HG03469 (cell line): ENCODE results near the gene SUCLG2.

Source experiments
- ATAC-seq: cut with Tn5 transposase; IDR thresholded peaks from one replicate; pipeline ENCODE4 v1.9.1; 2021; ENCODE audit warnings: mild to moderate bottlenecking, moderate library complexity, moderate number of reproducible peaks; ENCODE audit not compliant: unreplicated experiment

SUCLG2 gene

GRCh38 chr3:67462187-67462586, 192.2 kb downstream of the SUCLG2 start:
- ATAC-seq, result no peak

DNA sequence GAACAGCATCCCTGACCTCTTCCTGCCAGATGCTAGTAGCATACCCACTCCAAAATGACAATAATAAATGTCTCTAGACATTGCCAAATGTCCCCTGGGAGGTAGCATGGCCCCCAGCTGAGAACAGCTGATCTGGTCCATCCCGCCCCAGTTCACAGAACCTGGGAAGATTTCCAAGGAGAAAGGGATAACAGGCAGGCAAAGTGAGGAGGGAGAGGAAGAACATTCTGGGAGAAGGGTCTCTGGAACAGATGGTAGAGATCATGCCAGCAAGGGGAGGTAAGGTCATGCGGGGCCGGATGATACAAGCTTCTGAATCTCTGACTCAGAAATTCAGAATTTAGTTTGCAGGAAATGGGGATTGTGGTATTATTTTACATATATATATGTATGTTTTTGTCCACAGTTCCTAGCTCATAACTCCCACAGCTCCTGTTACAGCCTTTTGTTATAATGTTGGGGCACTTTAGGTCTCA, 192.7 kb downstream of the SUCLG2 start:
- ATAC-seq, result no peak

DNA sequence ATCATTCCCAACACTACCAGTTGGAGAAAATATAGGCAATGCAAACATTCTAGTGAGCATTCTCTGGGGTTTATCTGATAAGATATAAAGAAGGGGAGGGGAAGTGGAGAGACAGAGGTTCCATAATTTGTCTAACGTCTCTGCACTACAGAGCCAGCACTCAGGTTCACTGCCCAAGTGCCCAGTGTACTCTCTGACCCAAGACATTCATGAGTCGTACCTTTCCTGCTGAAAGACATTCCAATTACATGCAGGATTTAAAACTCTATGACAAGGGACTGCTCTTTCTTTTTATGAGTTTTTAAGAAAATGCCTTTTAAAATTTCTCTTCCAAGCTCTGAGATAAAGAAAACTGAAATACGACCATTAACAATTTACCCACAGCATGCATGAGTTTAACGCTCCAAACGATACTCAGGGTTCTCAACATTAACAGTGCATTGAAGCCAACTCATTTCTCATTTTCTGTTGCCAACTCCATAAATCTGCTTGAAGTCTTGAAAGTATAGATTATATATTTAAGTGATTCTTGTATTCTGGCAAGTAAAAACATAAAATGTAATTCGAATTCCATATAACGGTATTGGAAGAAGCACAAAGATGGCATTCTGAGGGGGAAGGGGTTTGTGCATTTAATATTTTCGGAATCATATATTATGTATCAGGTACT, 193.4 kb downstream of the SUCLG2 start:
- no peak for ATAC-seq

DNA sequence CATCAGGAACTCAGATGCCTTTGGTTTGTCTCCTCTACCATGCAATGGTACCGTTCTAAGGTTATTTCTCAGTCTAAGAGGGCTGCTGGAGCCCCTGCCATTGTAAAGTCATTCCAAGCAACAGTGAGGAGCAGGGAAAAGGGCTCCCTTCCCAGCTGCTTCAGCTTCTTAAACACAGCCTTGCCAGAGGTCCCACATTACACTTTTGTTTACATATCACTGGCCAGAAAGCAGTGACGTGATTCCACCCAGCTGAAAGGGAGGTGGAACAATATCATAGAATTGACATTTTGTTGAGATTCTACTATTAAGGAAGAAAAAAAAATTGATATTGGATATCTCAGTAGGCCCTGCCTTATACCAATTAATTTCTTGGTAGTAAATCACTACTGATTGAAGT, 194.6 kb downstream of the SUCLG2 start:
- ATAC-seq, result no peak

DNA sequence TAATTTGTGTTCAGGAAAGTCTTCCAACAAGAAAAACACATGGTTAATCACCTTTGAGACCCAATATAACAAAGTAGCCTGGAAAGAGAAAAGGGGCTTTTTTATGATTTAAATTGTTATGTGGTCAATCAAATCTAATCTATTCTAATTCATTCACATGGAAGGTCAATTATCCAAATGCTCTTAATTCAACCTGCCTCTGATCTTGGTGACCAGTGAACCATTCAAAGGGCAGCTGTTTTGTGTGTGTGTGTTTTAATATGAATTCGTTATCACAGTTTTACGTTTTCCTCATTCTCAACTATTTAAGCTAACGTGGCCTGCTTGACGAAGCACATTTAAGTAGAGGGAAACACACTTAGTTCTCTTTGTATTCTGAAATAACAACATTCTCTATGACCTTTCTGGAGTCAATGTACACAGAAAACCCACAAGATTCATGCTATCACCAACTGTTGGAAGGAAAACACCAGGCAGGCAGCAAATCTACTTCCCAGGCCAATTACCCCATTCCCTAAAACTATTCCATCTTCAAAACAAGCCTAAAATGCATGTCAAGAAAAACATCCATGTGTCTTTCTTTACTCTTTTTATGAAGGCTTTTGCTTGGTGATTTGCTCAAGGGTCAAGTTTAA, 195.4 kb downstream of the SUCLG2 start:
- ATAC-seq, result no peak

GRCh38 chr3:67458408-67458807, 196.0 kb downstream of the SUCLG2 start:
- ATAC-seq, result no peak

- ATAC-seq, result no peak
These were observed 200.8 kb downstream of the SUCLG2 start for GRCh38 chr3:67453628-67454027.

- no peak for ATAC-seq
These were observed 204.3 kb downstream of the SUCLG2 start for GRCh38 chr3:67450153-67450552.

DNA sequence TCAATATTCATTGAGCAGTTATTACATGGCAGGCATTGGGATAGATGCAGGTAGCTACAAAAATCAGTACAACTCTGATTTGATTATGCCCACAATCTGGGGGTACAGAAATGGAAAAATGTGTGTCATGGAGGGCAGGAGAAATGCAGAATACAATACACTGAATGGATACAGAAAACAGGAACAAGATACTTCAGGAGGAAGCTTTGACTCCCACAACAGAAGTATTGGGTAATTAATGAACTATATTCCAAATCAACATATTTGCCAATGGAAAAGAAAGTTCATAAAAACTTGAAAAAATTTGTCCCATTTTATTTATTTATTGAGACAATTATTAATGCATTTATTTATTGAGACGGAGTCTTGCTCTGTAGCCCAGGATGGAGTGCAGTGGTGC, 207.0 kb downstream of the SUCLG2 start:
- no peak for ATAC-seq

GRCh38 chr3:67437789-67438188, 216.6 kb downstream of the SUCLG2 start:
- no peak for ATAC-seq

GRCh38 chr3:67437090-67437489, 217.3 kb downstream of the SUCLG2 start:
- ATAC-seq, result no peak

DNA sequence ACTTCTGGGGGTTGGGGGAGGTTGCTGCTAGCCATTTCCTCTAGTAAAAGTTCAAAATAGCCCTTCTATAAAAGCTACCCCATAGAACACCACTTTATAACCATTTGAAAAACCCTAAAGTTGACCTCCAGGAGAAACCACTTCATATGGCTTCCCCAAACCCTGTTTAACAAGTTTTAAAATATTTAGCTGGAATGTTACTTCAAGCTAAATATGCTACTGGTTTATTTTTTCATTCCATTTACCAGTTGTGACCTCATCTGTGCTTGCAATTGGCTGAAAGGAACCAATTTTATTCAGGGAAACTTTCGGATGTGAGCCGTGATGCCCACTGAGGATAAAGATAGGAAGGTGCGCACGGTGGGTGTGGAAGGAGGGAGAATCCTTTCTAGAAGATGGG, 221.3 kb downstream of the SUCLG2 start:
- no peak for ATAC-seq

DNA sequence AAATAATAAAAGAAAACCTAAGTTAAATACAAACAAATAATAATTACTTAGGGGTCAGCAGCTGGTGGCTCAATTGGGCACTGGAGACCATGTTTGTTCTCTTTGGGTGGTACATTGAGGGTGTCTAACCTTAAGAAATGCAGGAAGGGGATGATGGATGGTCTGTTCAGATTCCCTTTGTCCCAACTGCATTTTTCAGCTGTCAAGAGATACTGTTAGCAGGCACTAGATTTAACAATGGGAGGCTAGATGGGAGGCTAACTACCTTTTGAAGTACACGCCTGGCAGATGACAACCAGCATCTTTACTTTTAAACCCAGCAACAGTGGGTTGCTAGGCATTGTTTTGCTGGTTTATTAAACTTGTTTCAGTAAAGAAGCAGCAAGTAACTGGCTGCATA, 222.5 kb downstream of the SUCLG2 start:
- ATAC-seq, result no peak

DNA sequence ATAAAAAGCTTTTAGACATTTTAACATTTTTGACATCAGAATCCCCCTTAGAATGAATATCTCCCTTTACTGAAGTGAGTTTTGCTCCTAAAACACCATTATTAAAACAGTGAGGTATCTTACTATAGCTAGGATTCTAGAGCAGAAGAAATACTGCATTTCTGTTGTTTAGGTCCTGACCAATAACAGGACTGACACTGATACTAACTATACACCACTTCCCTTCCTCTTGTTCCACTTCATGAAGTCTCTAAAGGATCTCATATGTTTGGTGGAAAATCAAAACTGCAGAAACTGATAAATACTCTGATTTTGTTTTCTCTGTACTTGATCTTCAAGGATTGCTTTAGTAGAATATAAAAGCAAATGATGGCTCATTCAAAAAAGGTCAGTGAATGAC, 230.7 kb downstream of the SUCLG2 start:
- ATAC-seq, result no peak

GRCh38 chr3:67421912-67422311, 232.5 kb downstream of the SUCLG2 start:
- ATAC-seq, result peak; percentile 46

GRCh38 chr3:67419779-67420178, 234.6 kb downstream of the SUCLG2 start:
- no peak for ATAC-seq

DNA sequence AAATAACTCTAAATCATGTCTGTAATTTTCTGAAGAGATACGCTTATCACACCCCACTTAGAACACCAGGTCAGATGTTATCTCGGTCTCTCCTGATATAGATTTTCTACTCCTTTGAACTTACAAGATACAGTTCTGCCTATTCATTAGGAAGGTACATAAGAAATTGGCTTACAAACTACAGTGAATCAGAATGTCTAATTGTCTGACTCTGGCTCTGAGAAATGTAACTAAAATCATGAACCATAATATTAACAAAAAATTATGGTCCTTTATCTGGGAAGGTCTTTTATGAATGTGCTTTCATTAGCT, 235.2 kb downstream of the SUCLG2 start:
- ATAC-seq, result no peak

DNA sequence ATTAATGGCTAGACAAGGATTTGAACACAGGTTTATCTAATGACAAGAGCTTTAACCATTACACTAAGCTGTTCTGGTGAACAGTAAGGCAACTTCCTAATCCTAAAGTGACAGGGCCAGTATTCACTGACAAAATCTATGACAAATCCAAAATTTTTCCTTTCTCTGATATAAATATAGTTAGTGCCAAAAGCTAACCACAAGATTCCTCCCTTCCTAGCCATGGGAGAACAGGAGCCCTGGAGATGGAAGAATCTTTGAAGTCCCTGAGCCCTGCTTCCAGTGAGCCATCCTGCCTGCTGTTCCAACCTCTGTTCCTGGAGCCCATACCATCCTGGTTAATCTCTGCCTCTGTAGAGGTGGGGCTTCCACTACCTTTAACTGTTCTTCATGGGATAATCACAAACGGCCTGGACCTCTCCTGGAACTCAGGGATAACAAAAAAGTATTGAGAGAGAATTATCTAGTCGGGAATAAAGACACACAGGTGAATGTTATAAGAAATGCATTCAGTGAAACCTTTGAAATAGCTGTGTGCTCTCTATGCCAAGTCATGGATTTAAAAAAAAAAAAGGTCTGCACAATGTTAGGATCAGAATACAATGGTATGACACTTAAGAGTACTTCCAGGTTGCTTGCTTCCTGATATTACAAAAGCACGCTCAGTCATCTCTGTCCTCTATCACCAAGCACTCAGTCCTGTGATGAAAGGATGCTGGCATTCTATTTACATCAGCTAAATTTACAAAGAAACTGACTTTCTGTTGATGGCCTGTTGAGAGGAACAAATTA, 235.8 kb downstream of the SUCLG2 start:
- no peak for ATAC-seq

GRCh38 chr3:67416703-67417102, 237.7 kb downstream of the SUCLG2 start:
- no peak for ATAC-seq

DNA sequence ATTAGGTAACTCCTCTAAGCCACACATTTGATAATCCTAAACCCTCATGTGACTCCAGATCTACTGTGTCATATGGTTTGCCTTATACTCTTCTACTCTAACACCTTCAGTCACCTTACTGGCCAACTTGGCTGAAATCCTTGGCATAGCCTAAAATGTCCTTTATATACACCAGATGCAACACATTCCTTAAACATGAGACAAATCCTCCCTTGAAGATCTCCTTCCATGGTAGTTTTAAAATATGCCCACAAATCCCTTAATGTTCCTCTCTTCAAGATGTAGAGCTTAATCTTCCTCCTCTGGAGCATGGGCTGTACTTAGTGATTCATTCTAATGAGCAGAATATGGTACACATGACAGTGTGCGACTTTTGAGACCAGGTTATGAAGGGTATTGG, 238.9 kb downstream of the SUCLG2 start:
- ATAC-seq, result no peak

GRCh38 chr3:67414740-67415139, 239.7 kb downstream of the SUCLG2 start:
- no peak for ATAC-seq

GRCh38 chr3:67405193-67405592, 249.2 kb downstream of the SUCLG2 start:
- ATAC-seq, result no peak
